Stomach smooth muscle (tissue), 2 donors: ENCODE measurements around the gene COL23A1.

Experiments used
- H3K27ac ChIP-seq: one replicate; pipeline ENCODE4 v1.7.0; 2013; ENCODE audit warnings: mild to moderate bottlenecking, low read length, inconsistent platforms
- H3K27me3 ChIP-seq, 2 donors: one replicate each; pipeline ENCODE4 v1.7.0; 2013; ENCODE audit warnings: low read length in 2 of 2; ENCODE audit not compliant: insufficient read depth in 2 of 2, control insufficient read depth in 1 of 2
- H3K36me3 ChIP-seq, 2 donors: one replicate each; pipeline ENCODE4 v1.7.0; 2013; ENCODE audit warnings: low read length in 2 of 2; ENCODE audit not compliant: control insufficient read depth in 2 of 2, insufficient read depth in 2 of 2
- H3K4me1 ChIP-seq: one replicate; pipeline ENCODE4 v1.7.0; 2013; ENCODE audit warnings: low read length; ENCODE audit not compliant: control insufficient read depth, insufficient read depth
- H3K4me3 ChIP-seq, 2 donors: one replicate each; pipeline ENCODE4 v1.7.0; 2013; ENCODE audit warnings: low read length in 2 of 2
- H3K9ac ChIP-seq, 2 donors: one replicate each; pipeline ENCODE4 v1.7.0; 2013; ENCODE audit warnings: low read length in 2 of 2, mild to moderate bottlenecking in 1 of 2
- H3K9me3 ChIP-seq, 2 donors: one replicate each; pipeline ENCODE4 v1.7.0; 2013; ENCODE audit warnings: low read length in 2 of 2; ENCODE audit not compliant: control insufficient read depth in 2 of 2
- donor health status: healthy.
- donor health status: Pancreatic carcinoma.

COL23A1 gene

DNA sequence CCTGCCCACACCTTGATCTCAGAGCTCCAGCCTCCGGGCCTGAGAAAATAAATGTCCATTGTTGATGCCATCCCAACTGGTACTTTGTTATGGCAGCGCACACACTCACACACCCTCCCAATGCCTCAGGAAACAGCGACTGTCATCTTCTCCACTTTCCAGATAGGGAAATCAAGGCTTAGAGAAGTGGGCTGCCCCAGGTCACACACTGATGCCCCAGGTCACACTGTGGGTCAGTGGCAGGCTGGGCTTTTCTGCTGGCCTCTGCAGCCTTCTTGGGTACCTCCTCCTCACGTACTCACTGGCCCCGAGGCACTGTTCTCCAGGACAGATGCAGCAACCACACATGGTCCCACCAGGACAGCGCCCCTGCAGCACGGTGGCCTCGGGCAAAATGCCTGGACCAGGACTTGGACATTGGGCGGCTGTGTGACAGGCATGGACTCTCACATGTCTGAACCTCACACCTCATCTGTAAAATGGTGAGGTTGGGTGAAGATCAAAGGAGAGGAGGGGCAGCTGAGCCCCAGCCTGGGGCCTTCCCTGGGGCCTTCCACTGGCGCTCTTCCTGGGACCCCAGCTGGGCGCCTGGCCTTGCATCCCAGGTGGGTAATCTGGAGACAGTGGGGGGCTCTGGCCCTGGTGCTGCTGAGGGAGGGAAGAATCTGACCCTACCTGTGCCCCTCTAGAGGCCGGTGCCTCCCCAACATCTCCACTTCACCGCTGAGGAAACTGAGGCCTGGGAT lies 156.0 kb downstream of the COL23A1 start:
- Histone ChIP-seq H3K27ac (no peak overlapping the region), H3K9me3 (peaks cover 0 to 5% of the 10 kb centered on the region in 2 donors), H3K9ac (no peak overlapping the region), H3K36me3 (no peaks in the 10 kb centered on the region), H3K27me3 (peaks cover 0 to 2% of the 10 kb centered on the region in 2 donors), H3K4me3 (no peak overlapping the region), H3K4me1 (peaks cover 2% of the 10 kb centered on the region)

DNA sequence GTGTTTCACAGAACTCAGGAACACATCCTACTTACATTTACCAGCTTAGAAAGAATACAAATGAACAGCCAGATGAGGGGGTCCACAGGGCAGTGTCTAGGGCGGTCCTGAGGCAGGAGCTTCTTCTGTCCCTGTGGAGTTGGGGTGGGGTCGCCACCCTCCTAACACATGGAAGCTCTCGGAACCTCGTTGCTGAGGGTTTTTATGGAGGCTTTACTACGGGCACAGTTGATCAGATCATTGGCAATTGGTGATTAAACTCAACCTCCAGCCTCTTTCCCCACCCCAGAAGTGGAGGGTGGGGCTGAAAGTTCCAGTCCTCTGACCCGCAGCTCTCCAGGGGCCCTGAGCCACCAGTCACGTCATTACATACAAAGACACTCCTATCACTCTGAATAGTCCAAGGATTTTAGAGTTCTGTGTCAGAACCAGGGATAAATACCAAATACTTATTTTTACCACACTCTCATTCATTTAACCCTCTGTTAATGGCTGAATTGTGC lies 156.9 kb downstream of the COL23A1 start:
- Histone ChIP-seq H3K4me3 (no peak overlapping the region), H3K4me1 (peaks cover 8% of the 10 kb centered on the region), H3K9me3 (peaks cover 0 to 5% of the 10 kb centered on the region in 2 donors), H3K27me3 (peaks cover 0 to 2% of the 10 kb centered on the region in 2 donors), H3K36me3 (no peaks in the 10 kb centered on the region), H3K27ac (no peak overlapping the region), H3K9ac (no peak overlapping the region)

DNA sequence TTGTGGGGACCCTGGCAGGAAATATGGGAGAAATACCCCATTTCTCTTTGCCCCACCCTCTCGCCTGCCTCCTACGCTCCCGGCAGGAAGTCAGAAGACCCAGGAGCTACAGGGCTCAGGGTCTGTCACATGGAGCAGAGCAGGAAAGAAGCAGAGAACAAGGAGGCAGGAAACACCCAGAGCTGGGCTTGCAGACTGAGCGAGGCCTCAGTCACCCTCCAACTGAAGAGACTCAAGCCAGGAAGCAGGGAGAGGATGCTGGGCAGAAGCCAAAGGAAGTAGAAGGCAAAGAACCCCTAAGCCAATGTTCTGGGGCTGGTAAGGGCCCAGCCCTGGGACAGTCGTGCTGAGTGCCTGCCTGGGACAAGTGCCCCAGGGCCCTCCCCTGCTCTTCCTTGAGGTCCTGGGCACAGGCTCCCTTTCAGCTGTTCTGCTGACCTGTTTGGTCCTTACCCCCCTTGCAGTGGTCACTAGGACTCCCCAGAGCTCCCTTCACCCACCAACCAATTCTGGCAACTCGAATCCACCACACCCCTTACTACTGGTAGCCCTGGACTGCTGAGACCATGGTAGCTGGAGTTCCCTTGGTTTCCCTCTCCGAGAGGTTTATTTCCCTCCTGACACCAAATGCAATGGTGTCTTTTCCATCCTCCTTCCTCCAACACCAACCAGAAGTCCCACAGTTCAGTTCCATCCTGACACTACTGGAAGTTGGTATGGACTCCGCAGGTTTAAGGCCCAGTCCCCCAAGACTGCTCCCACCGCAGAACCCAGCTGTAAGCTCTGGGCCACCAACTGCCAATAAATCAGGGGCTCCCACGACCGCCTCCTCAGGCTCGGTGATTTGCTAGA lies 157.5 kb downstream of the COL23A1 start:
- Histone ChIP-seq H3K36me3 (no peaks in the 10 kb centered on the region), H3K4me1 (peaks cover 8% of the 10 kb centered on the region), H3K9ac (no peak overlapping the region), H3K27me3 (peaks cover 0 to 2% of the 10 kb centered on the region in 2 donors), H3K4me3 (no peak overlapping the region), H3K27ac (no peak overlapping the region), H3K9me3 (peaks cover 0 to 5% of the 10 kb centered on the region in 2 donors)

DNA sequence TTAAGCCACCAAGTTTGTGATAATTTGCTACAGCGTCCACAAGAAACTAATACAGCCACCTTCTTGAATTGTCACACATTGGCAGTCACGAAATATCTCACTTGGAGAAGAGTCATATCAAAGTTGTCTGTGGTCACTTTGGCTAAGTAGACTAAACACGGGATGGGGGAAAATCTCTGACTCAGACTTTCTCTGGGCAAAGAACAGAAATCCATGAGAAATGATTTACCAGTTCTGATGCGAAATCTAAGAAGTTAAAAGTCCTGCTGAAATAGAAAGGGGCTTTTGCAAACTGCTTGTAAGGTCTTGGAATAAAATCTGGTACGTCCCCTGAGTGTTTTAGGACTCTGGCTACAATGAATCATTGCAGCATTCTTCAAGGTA lies 158.4 kb downstream of the COL23A1 start:
- Histone ChIP-seq H3K9me3 (peaks cover 0 to 5% of the 10 kb centered on the region in 2 donors), H3K27ac (no peak overlapping the region), H3K4me3 (no peak overlapping the region), H3K27me3 (peaks cover 0 to 2% of the 10 kb centered on the region in 2 donors), H3K9ac (no peak overlapping the region), H3K36me3 (no peaks in the 10 kb centered on the region), H3K4me1 (peaks cover 8% of the 10 kb centered on the region)

DNA sequence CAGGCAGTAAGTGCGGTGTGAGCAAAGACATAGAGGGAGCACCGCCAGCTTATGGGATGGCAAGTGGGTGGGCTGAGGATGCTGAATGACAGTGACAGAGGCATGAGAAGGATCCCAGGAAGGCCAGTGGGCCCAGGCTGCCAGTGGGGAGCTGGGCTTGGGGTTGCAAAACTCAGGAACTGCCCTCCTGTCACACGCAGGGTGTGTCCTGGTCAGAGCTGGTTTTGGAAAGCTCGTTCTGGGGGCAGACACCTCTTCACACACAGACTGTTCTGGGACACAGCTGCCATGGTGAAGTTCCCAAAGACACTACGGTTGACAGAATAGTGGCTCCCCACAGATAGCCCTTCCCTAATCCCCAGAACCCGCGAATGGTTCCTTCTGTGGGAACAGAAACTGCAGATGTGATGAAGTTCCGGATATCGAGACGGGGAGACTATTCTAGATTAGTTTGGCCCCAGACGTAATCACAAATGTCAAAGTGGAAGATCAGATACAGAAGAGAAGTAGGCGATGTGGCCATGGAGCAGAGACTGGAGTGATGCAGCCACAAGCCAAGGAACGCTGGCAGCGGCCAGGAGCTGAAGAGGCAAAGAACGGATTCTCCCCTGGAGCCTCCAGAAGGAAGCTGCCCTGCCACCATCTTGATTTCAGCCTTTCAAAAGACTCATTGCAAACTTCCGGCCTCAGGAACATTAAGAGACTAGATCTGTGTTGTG lies 159.0 kb downstream of the COL23A1 start:
- Histone ChIP-seq H3K36me3 (no peaks in the 10 kb centered on the region), H3K4me3 (no peak overlapping the region), H3K9ac (no peak overlapping the region), H3K27ac (no peak overlapping the region), H3K27me3 (peaks cover 0 to 2% of the 10 kb centered on the region in 2 donors), H3K9me3 (peaks cover 0 to 5% of the 10 kb centered on the region in 2 donors), H3K4me1 (peaks cover 8% of the 10 kb centered on the region)

DNA sequence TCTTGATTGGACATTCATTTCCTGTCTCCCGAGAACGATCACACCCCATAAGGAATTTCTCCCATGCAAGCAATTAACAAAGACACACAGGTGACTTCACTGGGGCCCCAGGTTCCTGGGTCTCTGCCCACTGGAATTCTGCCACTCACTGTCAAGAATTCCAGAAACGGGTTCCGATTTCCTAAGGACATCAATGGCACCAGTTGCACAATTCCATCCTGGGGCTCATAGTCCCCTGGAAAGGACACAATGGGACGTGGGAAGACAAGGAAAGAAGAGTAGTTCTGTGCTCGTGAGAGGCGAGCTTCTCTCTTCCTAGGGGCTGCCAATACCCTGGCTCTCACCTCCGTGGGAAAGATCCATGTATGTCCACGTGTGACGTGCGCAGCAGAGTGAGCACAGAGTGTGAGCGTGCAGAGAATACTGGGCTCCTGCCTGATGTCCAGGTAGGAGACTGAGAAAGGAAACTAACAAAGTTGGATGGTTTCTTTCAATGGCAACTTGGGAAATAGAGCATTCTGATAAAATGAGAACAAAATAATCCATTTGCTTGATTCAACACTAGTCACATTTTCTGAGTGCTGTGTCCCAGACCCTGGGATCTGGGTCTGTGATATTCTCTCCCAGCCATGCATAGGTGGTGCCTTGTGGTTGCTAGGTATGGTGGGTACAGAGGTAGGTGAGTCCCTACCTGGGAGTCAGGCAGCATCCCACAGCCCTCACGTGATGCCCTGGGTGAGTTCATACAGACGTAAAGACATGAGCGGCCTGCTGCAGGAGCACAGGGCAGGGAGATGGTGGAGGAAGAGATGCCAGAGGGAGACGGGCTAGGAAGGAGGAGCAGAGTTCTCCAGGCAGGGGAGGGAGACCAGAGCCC lies 159.8 kb downstream of the COL23A1 start:
- Histone ChIP-seq H3K36me3 (no peaks in the 10 kb centered on the region), H3K9ac (no peak overlapping the region), H3K27ac (no peak overlapping the region), H3K4me3 (no peak overlapping the region), H3K9me3 (peaks cover 0 to 5% of the 10 kb centered on the region in 2 donors), H3K27me3 (no peaks in the 10 kb centered on the region), H3K4me1 (peaks cover 8% of the 10 kb centered on the region)

DNA sequence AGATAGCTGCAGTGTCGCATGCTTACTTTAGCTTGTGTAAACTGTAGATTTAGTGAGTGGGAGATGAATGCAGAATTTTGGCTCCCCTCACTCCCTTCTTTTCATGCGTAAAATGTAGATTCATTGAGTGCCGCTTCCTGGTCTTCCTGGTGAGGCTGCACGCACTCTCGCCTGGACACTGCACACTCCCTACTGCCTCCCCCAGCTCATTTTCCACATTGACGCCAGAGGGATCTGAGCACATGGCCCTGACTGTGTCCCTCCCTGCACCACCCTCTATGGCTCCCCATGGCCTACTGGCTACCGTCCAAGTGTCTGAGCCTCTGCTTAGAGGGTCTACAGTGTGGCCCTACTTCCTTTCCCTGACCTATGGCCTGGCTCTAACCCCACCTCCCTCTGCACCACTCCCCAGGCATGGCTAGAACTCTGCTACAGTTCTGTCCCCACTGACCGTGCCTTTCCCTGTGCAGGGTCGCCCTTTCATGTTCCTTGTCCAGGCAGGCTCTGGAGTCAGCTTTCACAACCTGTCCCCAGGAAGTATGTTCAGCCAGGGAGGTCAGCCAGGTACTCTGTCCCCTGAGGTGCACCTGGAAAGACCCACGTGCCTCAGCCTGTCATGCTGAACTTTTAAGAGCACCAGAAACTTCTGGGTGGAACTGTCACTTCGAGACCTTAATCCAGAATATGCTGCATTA lies 160.6 kb downstream of the COL23A1 start:
- Histone ChIP-seq H3K36me3 (no peaks in the 10 kb centered on the region), H3K9me3 (peaks cover 0 to 5% of the 10 kb centered on the region in 2 donors), H3K27me3 (no peaks in the 10 kb centered on the region), H3K4me3 (no peak overlapping the region), H3K9ac (no peak overlapping the region), H3K4me1 (peaks cover 6% of the 10 kb centered on the region), H3K27ac (no peak overlapping the region)

DNA sequence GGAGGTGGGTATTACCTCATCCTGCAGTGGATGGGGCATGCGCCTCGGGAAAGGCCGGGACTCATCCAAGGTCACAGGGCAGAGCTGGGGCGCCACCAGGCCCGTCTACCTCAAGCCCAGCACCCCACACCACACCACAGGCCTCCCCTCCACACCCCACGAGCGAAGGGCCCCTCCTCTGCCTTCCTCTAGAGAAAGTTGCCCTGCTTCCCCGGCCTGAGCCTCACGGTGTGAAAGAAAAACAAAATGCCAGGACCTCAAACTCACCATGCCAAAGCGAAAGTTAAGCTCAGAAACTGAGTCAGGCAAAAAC lies 161.1 kb downstream of the COL23A1 start:
- Histone ChIP-seq H3K27me3 (no peaks in the 10 kb centered on the region), H3K9ac (no peak overlapping the region), H3K36me3 (no peaks in the 10 kb centered on the region), H3K4me1 (peaks cover 6% of the 10 kb centered on the region), H3K4me3 (no peak overlapping the region), H3K9me3 (peaks cover 0 to 5% of the 10 kb centered on the region in 2 donors), H3K27ac (no peak overlapping the region)

DNA sequence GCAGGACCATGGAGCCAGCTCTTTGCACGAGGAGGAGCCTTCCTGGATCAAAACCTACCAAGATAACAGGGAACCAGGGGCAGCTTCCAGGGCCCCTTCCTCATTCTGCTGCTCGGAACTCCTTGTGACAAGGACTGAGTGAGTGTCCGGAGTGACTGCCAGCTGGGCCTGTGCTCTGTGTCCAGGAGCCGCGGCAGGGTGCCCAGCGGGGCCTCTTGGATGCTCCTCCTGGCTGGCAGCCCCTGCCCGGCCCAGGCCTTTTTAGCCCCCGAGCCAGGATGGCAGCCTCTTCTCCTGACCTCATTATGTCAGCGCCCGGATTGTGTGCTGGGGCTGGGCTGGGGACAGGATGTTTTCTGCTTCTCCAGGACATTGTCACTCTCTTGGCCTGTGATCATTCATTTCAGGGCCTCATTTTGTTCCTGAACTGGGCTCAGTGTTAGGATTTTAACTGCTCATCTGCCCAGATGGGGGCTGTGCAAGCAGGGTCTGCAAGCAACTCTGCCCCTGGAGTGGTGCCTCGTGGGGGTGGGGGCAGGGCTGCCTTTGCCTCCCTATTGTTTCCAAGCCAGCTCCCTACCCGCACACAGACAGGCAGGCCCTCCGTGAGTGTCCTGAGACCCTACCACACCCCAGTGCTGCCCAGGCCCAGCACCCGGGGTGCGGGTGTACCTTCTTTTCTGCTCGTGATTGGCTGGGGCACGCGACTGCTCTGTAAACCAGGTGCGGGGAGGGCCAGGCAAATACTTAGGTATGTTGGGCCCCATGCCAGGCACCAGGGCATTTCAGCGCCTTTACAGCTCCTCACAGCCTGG lies 161.6 kb downstream of the COL23A1 start:
- H3K9ac ChIP-seq = no peak overlapping the region
- no peak overlapping the region for H3K4me3 ChIP-seq

More for the DNA sequence above, 161.6 kb downstream of the COL23A1 start:
- H3K27me3 ChIP-seq = no peaks in the 10 kb centered on the region
- peaks cover 6% of the 10 kb centered on the region for H3K4me1 ChIP-seq
- peaks cover 0 to 5% of the 10 kb centered on the region in 2 donors for H3K9me3 ChIP-seq
- no peaks in the 10 kb centered on the region for H3K36me3 ChIP-seq
- H3K27ac ChIP-seq = no peak overlapping the region
